IMR-90 (cell line): Measurements from ENCODE around the gene ATP13A1. TPM values are rescaled to one million over a fixed set of nuclear protein-coding genes. Genes with fewer than 3 reads are reported as not detected.

Source experiments
- ATAC-seq: fragments of 200-7000 bp; cut with Tn5 transposase; 2 replicates; pipeline ENCODE4 v1.9.1; 2020; ENCODE audit warnings: low read depth, mild to moderate bottlenecking, moderate library complexity
- BruUV-seq: library from RNA; stranded (reverse); fragments of 400-500 nt; replicated peaks from 2 replicates; lab custom pipeline; 2021; lab: Mats Ljungman, UMichigan
- CTCF ChIA-PET: fragments of 300-600 bp; formaldehyde crosslinking; extraction: SDS; loops from one replicate; lab custom pipeline; 2021; ENCODE audit warnings: antibody characterized with exemption; lab: Yijun Ruan, JAX
- POLR2A ChIA-PET: fragments of 300-600 bp; sonication (Branson Sonifier 250); formaldehyde crosslinking; loops from one replicate; lab custom pipeline; 2022; ENCODE audit warnings: antibody characterized with exemption; ENCODE audit not compliant: unreplicated experiment; lab: Charles Lee
- DNase-seq: peaks from one replicate; pipeline ENCODE4 v3.0.0; 2013
- H2AFZ ChIP-seq: replicated peaks from 2 replicates; pipeline ENCODE3; 2013; ENCODE audit warnings: low read length, mild to moderate bottlenecking; ENCODE audit not compliant: poor library complexity
- H2AK5ac ChIP-seq: 2 replicates; pipeline ENCODE4 v1.6.1; 2013; ENCODE audit warnings: low read depth, low read length, inconsistent platforms
- H2AK9ac ChIP-seq: replicated peaks from 2 replicates; pipeline ENCODE3; 2013; ENCODE audit warnings: mild to moderate bottlenecking, low read depth, low read length, moderate library complexity; ENCODE audit not compliant: poor library complexity
- H2BK120ac ChIP-seq: 2 replicates; pipeline ENCODE4 v1.6.1; 2013; ENCODE audit warnings: low read depth, low read length, inconsistent platforms
- H2BK15ac ChIP-seq: 3 replicates; pipeline ENCODE4 v1.6.1; 2013; ENCODE audit warnings: low read depth, low read length, inconsistent platforms
- H2BK20ac ChIP-seq: 2 replicates; pipeline ENCODE4 v1.6.1; 2013; ENCODE audit warnings: low read depth, mild to moderate bottlenecking, inconsistent platforms, low read length, moderate library complexity
- H2BK5ac ChIP-seq: 2 replicates; pipeline ENCODE4 v1.6.1; 2013; ENCODE audit warnings: mild to moderate bottlenecking, low read depth, low read length, inconsistent platforms; ENCODE audit not compliant: poor library complexity, severe bottlenecking
- H3K14ac ChIP-seq: replicated peaks from 2 replicates; pipeline ENCODE4 v1.6.1; 2013; ENCODE audit warnings: low read depth, low read length, inconsistent platforms
- H3K18ac ChIP-seq: 2 replicates; pipeline ENCODE4 v1.6.1; 2013; ENCODE audit warnings: low read depth, low read length, control low read depth
- H3K23ac ChIP-seq: 2 replicates; pipeline ENCODE4 v1.6.1; 2013; ENCODE audit warnings: low read depth, low read length, inconsistent platforms
- H3K27ac ChIP-seq: 2 replicates; pipeline ENCODE4 v1.5.1; 2013; ENCODE audit warnings: mild to moderate bottlenecking, control low read depth, low read length; ENCODE audit not compliant: insufficient read depth
- H3K27me3 ChIP-seq: 2 replicates; pipeline ENCODE4 v1.6.1; 2013; ENCODE audit warnings: low read length; ENCODE audit not compliant: control insufficient read depth, insufficient read depth
- H3K36me3 ChIP-seq: 2 replicates; pipeline ENCODE4 v1.6.1; 2013; ENCODE audit warnings: low read length, mixed read lengths; ENCODE audit not compliant: control insufficient read depth, insufficient read depth
- H3K4ac ChIP-seq: 2 replicates; pipeline ENCODE4 v1.6.1; 2013; ENCODE audit warnings: low read depth, low read length, inconsistent platforms
- H3K4me1 ChIP-seq: 2 replicates; pipeline ENCODE4 v1.6.1; 2013; ENCODE audit warnings: low read length, mixed read lengths; ENCODE audit not compliant: control insufficient read depth, insufficient read depth
- H3K4me2 ChIP-seq: 2 replicates; pipeline ENCODE4 v1.6.1; 2013; ENCODE audit warnings: low read depth, mild to moderate bottlenecking, control low read depth, low read length, moderate library complexity
- H3K4me3 ChIP-seq: 2 replicates; pipeline ENCODE4 v1.5.1; 2013; ENCODE audit warnings: low read depth, mild to moderate bottlenecking, control low read depth, low read length, moderate library complexity; ENCODE audit not compliant: insufficient read depth
- H3K56ac ChIP-seq: 2 replicates; pipeline ENCODE4 v1.6.1; 2013; ENCODE audit warnings: low read length, inconsistent platforms; ENCODE audit not compliant: insufficient read depth; ENCODE audit errors: extremely low read depth
- H3K79me1 ChIP-seq, 2 experiments: 2 replicates each; pipeline ENCODE4 v1.6.1; 2013; ENCODE audit warnings: low read length in 2 of 2, inconsistent platforms in 1 of 2, low read depth in 1 of 2
- H3K9ac ChIP-seq: 2 replicates; pipeline ENCODE4 v1.6.1; 2013; ENCODE audit warnings: low read depth, low read length, control low read depth
- H3K9me1 ChIP-seq: 2 replicates; pipeline ENCODE4 v1.6.1; 2013; ENCODE audit warnings: low read length, inconsistent platforms; ENCODE audit not compliant: insufficient read depth
- H3K9me3 ChIP-seq: 2 replicates; pipeline ENCODE4 v1.6.1; 2013; ENCODE audit warnings: low read length; ENCODE audit not compliant: control insufficient read depth, insufficient read depth
- H4K20me1 ChIP-seq: 2 replicates; pipeline ENCODE4 v1.6.1; 2013; ENCODE audit warnings: low read length, inconsistent platforms; ENCODE audit not compliant: insufficient read depth
- H4K5ac ChIP-seq: 2 replicates; pipeline ENCODE4 v1.6.1; 2013; ENCODE audit warnings: mild to moderate bottlenecking, low read depth, low read length, control low read depth
- H4K8ac ChIP-seq, 2 experiments: 2 replicates each; pipeline ENCODE4 v1.6.1; 2013; ENCODE audit warnings: low read depth in 2 of 2, low read length in 2 of 2, control low read depth in 1 of 2, inconsistent platforms in 1 of 2
- H4K91ac ChIP-seq: 2 replicates; pipeline ENCODE4 v1.6.1; 2013; ENCODE audit warnings: low read depth, low read length, inconsistent platforms; ENCODE audit not compliant: insufficient read depth
- BHLHE40 ChIP-seq: fragments of 150-350 bp; IDR thresholded peaks from 2 replicates; pipeline ENCODE4 v1.6.1; 2016; ENCODE audit warnings: mild to moderate bottlenecking, low read depth, low read length
- CHD1 ChIP-seq: IDR thresholded peaks from 2 replicates; pipeline ENCODE4 v1.6.1; 2012; ENCODE audit warnings: low read depth, low read length, improper control_type of control experiment
- WGBS, 2 experiments: methylation state at CpG; one replicate each; pipeline versions ENCODE4 v1.1.5 to v1.1.7; 2013; ENCODE audit warnings: missing lambda C conversion rate in 2 of 2; ENCODE audit not compliant: insufficient read length in 1 of 2; ENCODE audit errors: extremely low coverage in 2 of 2; 5-methylcytosine and 5-hydroxymethylcytosine counted together
- dilution Hi-C: fragments of 300-500 bp; cut with HindIII; formaldehyde crosslinking; loops from one replicate; pipeline ENCODE4 v1.14.3; 2018; ENCODE audit warnings: low sequenced_read_pairs; ENCODE audit not compliant: unreplicated experiment
- in situ Hi-C: fragments of 300-500 bp; cut with MboI; formaldehyde crosslinking; loops from 3 replicates; pipeline ENCODE4 v1.14.3; 2019; ENCODE audit warnings: low sequenced_read_pairs, inconsistent platforms, mixed read lengths
- intact Hi-C: fragments of 100-400 bp; cut with micrococcal nuclease; formaldehyde crosslinking; loops from 2 replicates; pipeline ENCODE4 v1.10.0; 2022
- polyA plus RNA-seq, 3 experiments: library from polyadenylated mRNA; depleted of rRNA; stranded (reverse); fragments of >200 nt; gene quantifications; 2 replicates each; pipeline ENCODE4 v1.2.3, GENCODE V29; 2012; ENCODE audit warnings: low replicate concordance in 1 of 3
- total RNA-seq: library from RNA; depleted of rRNA; stranded (reverse); fragments of >200 nt; gene quantifications from 2 replicates; pipeline ENCODE4 v1.2.3, GENCODE V29; 2012

ATP13A1 gene
- total and polyA plus RNA-seq, 2 of the 4 experiments (the other 2 are of a cell fraction), result 13.3 to 43.8 TPM

DNA sequence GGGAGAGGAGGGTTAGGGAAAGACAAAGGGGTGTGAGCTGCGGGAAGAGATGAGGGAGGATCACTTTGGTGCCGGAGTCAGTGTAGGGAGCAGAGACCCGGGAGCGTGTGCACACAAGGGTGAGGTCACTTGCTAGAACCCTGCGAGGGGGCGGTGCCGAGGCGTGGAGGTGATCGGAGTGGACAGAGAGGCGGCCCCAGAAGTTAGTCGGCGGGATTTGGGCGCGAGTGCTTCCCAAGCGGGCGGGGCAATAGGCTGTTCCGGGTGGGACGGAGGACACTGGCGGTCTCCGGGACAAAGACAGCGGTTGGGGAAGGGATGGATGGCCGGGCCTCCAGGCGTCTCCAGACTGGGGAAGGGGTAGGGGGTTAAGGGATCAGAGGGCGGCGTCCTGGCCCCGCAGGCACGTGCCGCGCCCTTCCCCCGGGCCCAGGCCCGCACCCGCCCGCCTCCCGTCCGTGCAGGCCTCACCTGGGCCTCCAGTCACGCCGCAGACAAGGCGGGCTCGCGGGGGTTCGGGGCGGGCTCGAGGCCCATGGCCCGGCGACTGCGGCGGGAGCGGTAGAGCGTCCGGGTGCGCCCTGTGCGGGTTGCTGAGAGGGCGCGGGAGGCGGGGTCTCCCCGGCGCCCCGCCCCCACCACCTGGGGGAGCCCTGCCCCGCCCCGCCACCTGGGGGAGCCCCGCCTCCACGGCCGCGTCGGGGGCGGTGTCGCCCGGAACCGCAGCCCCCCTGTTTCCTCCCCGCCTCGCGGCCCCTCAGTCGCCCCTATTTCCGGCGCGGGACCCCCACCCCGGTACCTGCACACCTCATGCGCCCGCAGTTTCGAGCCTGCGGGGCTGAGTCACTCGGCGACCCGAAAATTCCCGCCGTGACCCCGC lies 35.6 kb downstream of the ATP13A1 start, which contains the start of gene LPAR2:
LPAR2 (minus strand) TSS at position 600 of the 880 bp plus-strand sequence. CDS start 945 bp downstream, outside the sequence.
- peak within 1 kb of the TSS; percentile 26; the same call in 1 of the 2 replicates for H3K4me2 ChIP-seq
- H3K14ac ChIP-seq, result no peak within 1 kb of the TSS
- no peak within 1 kb of the TSS for H2BK5ac ChIP-seq
- H3K27me3 ChIP-seq, result no peaks in the 10 kb centered on the region; the same call in 1 of the 2 replicates
- no peaks in the 10 kb centered on the region for H3K9me3 ChIP-seq
- H3K56ac ChIP-seq, result no peak within 1 kb of the TSS
- no peaks in the 10 kb centered on the region for H4K20me1 ChIP-seq
- no peaks in the 10 kb centered on the region for H3K79me1 ChIP-seq
- intact Hi-C loops (no loop called here), in situ Hi-C loops (loop anchor here (25.0 kb wide), 1 partner anchor 241 kb away; no protein-coding TSS in a partner anchor), dilution Hi-C loops (no loop called here)
- no peak within 1 kb of the TSS for H2BK15ac ChIP-seq
- peak within 1 kb of the TSS; percentile 42 for H2AK9ac ChIP-seq
- H4K5ac ChIP-seq, result no peak within 1 kb of the TSS
- DNase-seq (no peak), ATAC-seq (peak; percentile 38)
- H4K8ac ChIP-seq, result no peak within 1 kb of the TSS
- 9% methylated on average over 44 of the region's 87 CpGs; no CpG with 5 or more reads in 1 of the 2 experiments for WGBS, 2 experiments
- H3K27ac ChIP-seq, result no peak within 1 kb of the TSS
- 0 out of 2 replicates have a peak within 1 kb of the TSS, but pooled peaks have one; percentile 39 for H2AK5ac ChIP-seq
- ChIA-PET CTCF (interaction anchor here (0.6 kb wide), 1 partner anchor 33 kb away, joined by 3 read pairs; no protein-coding TSS in a partner anchor), POLR2A (no interaction called here)
- no TSS peak for BruUV-seq
- no peaks in the 10 kb centered on the region for H3K4me1 ChIP-seq
- peaks cover 3% of the 10 kb centered on the region; the same call in 1 of the 2 replicates for H3K9me1 ChIP-seq
- H2AFZ ChIP-seq, result peak within 1 kb of the TSS; percentile 84
- no peak within 1 kb of the TSS for H4K91ac ChIP-seq
- peaks cover 17% of the 10 kb centered on the region for H3K36me3 ChIP-seq
- H2BK20ac ChIP-seq, result no peak within 1 kb of the TSS
- no peak within 1 kb of the TSS for H3K18ac ChIP-seq
- H3K9ac ChIP-seq, result no peak within 1 kb of the TSS
- no peak within 1 kb of the TSS for H3K4ac ChIP-seq
- H3K23ac ChIP-seq, result no peak within 1 kb of the TSS
- no peak for TF ChIP-seq CHD1
- peak; percentile 18; the same call in 1 of the 2 replicates for TF ChIP-seq BHLHE40
- H2BK120ac ChIP-seq, result no peak within 1 kb of the TSS
- no peak within 1 kb of the TSS for H3K4me3 ChIP-seq
